AML-193 (cell line): Measurements from ENCODE around the gene RAPGEF4.

Experiments used
- DNase-seq, 2 experiments: peaks; one replicate each; lab custom pipeline; 2025; lab: John Stamatoyannopoulos, UW

RAPGEF4 gene

GRCh38 chr2:173094731-173095130 lies 359.1 kb downstream of the RAPGEF4 start:
- no peak for DNase-seq

- DNase-seq: no peak
Measured at GRCh38 chr2:173095356-173095755, 359.7 kb downstream of the RAPGEF4 start.

GRCh38 chr2:173099271-173099670 lies 363.6 kb downstream of the RAPGEF4 start:
- no peak for DNase-seq

GRCh38 chr2:173099804-173100203 lies 364.2 kb downstream of the RAPGEF4 start:
- no peak for DNase-seq

- DNase-seq: no peak
Measured at GRCh38 chr2:173101687-173102086, 366.0 kb downstream of the RAPGEF4 start.
